OCI-LY1 (cell line): ENCODE measurements around the gene OIT3.

Experiments used
- H2AFZ ChIP-seq: fragments of 200-600 bp; sonication (generic), shearing (Covaris generic); 2 replicates; pipeline ENCODE4 v1.6.0; 2014; ENCODE audit warnings: antibody characterized with exemption, mild to moderate bottlenecking, low read length
- H3F3A ChIP-seq: fragments of 200-600 bp; sonication (generic), shearing (Covaris generic); 2 replicates; pipeline ENCODE4 v1.6.0; 2014; ENCODE audit warnings: mild to moderate bottlenecking, antibody characterized with exemption, low read length, moderate library complexity; ENCODE audit not compliant: insufficient read depth
- H3K27ac ChIP-seq: fragments of 200-600 bp; sonication (generic); 2 replicates; pipeline ENCODE4 v1.5.1; 2014; ENCODE audit warnings: low read length, mixed run types, mild to moderate bottlenecking, low read depth; ENCODE audit not compliant: poor library complexity, severe bottlenecking
- H3K27me3 ChIP-seq: fragments of 200-600 bp; sonication (generic); 2 replicates; pipeline ENCODE4 v1.6.0; 2014; ENCODE audit warnings: antibody characterized with exemption, mild to moderate bottlenecking, low read length, moderate library complexity; ENCODE audit not compliant: insufficient read depth
- H3K36me3 ChIP-seq: fragments of 200-600 bp; sonication (generic); 2 replicates; pipeline ENCODE4 v1.6.1; 2014; ENCODE audit warnings: mild to moderate bottlenecking, antibody characterized with exemption, low read length, moderate library complexity, mixed read lengths; ENCODE audit not compliant: insufficient read depth
- H3K4me1 ChIP-seq: fragments of 200-600 bp; sonication (generic); 2 replicates; pipeline ENCODE4 v1.5.1; 2014; ENCODE audit warnings: mild to moderate bottlenecking, low read length, moderate library complexity; ENCODE audit not compliant: insufficient read depth, severe bottlenecking
- H3K4me2 ChIP-seq: fragments of 200-600 bp; sonication (generic), shearing (Covaris generic); 2 replicates; pipeline ENCODE4 v1.6.1; 2014; ENCODE audit warnings: low read length
- H3K4me3 ChIP-seq: fragments of 200-600 bp; sonication (generic); 2 replicates; pipeline ENCODE4 v1.5.1; 2014; ENCODE audit warnings: low read length, low read depth, mild to moderate bottlenecking, mixed read lengths; ENCODE audit not compliant: poor library complexity, severe bottlenecking
- H3K79me2 ChIP-seq: fragments of 200-600 bp; shearing (Covaris generic); 2 replicates; pipeline ENCODE4 v1.6.1; 2016; ENCODE audit warnings: mixed run types, low read length, mixed read lengths; ENCODE audit not compliant: insufficient read depth
- H3K9ac ChIP-seq: fragments of 200-600 bp; sonication (generic), shearing (Covaris generic); 2 replicates; pipeline ENCODE4 v1.6.1; 2014; ENCODE audit warnings: mild to moderate bottlenecking, low read length, mixed read lengths
- H3K9me2 ChIP-seq: fragments of 200-600 bp; sonication (generic), shearing (Covaris generic); 2 replicates; pipeline ENCODE4 v1.6.1; 2014; ENCODE audit warnings: low read depth, mild to moderate bottlenecking, low read length, mixed read lengths
- H3K9me3 ChIP-seq: fragments of 200-600 bp; shearing (Covaris generic); 2 replicates; pipeline ENCODE4 v1.6.1; 2014; ENCODE audit warnings: low read length, mixed read lengths
- H4K20me1 ChIP-seq: fragments of 200-600 bp; sonication (generic), shearing (Covaris generic); 2 replicates; pipeline ENCODE4 v1.6.0; 2016; ENCODE audit warnings: mild to moderate bottlenecking, low read length; ENCODE audit not compliant: insufficient read depth
- EZH2 ChIP-seq: fragments of 200-600 bp; sonication (generic), shearing (Covaris generic); IDR thresholded peaks from 2 replicates; pipeline ENCODE4 v1.8.0; 2017; ENCODE audit warnings: borderline replicate concordance, mixed run types, mild to moderate bottlenecking, antibody characterized with exemption, low read length, moderate library complexity, mixed read lengths
- TF ChIP-seq, protein P1 (sequence below): fragments of 200-600 bp; sonication (generic), shearing (Covaris generic); IDR thresholded peaks from 2 replicates; pipeline ENCODE4 v1.5.1; 2017; ENCODE audit warnings: mild to moderate bottlenecking, antibody characterized with exemption, low read length, moderate library complexity, mixed read lengths

The OIT3 gene

GRCh38 chr10:72932259-72933015, 38.9 kb downstream of the OIT3 start:
- no peaks in the 10 kb centered on the region for H3F3A ChIP-seq
- no peaks in the 10 kb centered on the region; the same call in 1 of the 2 replicates for H3K27me3 ChIP-seq
- no peak overlapping the region for H3K4me3 ChIP-seq
- H3K9me2 ChIP-seq, result no peaks in the 10 kb centered on the region
- no peaks in the 10 kb centered on the region for H3K9me3 ChIP-seq
- no peak overlapping the region for H3K27ac ChIP-seq
- H3K9ac ChIP-seq, result no peak overlapping the region
- no peaks in the 10 kb centered on the region for H3K36me3 ChIP-seq
- no peak for TF ChIP-seq EZH2
- TF ChIP-seq, protein P1, sequence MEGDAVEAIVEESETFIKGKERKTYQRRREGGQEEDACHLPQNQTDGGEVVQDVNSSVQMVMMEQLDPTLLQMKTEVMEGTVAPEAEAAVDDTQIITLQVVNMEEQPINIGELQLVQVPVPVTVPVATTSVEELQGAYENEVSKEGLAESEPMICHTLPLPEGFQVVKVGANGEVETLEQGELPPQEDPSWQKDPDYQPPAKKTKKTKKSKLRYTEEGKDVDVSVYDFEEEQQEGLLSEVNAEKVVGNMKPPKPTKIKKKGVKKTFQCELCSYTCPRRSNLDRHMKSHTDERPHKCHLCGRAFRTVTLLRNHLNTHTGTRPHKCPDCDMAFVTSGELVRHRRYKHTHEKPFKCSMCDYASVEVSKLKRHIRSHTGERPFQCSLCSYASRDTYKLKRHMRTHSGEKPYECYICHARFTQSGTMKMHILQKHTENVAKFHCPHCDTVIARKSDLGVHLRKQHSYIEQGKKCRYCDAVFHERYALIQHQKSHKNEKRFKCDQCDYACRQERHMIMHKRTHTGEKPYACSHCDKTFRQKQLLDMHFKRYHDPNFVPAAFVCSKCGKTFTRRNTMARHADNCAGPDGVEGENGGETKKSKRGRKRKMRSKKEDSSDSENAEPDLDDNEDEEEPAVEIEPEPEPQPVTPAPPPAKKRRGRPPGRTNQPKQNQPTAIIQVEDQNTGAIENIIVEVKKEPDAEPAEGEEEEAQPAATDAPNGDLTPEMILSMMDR, result no peak
- no peaks in the 10 kb centered on the region for H3K79me2 ChIP-seq
- H3K4me1 ChIP-seq, result no peaks in the 10 kb centered on the region
- no peak overlapping the region for H3K4me2 ChIP-seq
- H2AFZ ChIP-seq, result no peak overlapping the region
- no peaks in the 10 kb centered on the region for H4K20me1 ChIP-seq

DNA sequence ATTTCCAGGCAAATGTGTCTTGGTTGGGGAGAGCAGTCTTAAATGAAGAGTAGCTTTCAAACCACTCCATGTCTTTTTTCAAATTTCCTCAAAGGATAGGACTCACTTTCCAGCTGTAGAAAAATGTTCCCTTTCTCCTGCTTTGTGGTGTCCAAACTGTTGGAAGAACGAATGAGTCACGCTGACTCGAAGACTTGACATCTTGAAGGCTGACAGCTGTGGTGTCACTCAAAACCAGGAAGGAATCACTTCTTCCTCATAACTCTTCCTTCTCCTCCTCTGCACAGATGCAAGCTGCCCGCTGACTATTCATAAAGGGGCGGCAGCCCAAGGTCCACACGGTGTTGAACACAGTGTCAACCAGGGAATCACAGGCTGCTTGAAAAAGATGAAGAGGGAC, 41.8 kb downstream of the OIT3 start:
- Histone ChIP-seq H2AFZ (no peak overlapping the region), H3F3A (no peaks in the 10 kb centered on the region), H3K36me3 (no peaks in the 10 kb centered on the region)

GRCh38 chr10:72943498-72944234, 50.1 kb downstream of the OIT3 start:
- no peak overlapping the region for H3K4me3 ChIP-seq
- no peaks in the 10 kb centered on the region for H3K9me3 ChIP-seq
- H3K27me3 ChIP-seq, result no peaks in the 10 kb centered on the region
- H4K20me1 ChIP-seq, result no peaks in the 10 kb centered on the region
- H2AFZ ChIP-seq, result no peak overlapping the region
- no peaks in the 10 kb centered on the region for H3K9me2 ChIP-seq
- no peak overlapping the region for H3K9ac ChIP-seq
- H3K27ac ChIP-seq, result no peak overlapping the region
- H3K36me3 ChIP-seq, result no peaks in the 10 kb centered on the region
- H3K4me2 ChIP-seq, result no peak overlapping the region
- TF ChIP-seq EZH2, result no peak
- TF ChIP-seq, protein P1, result no peak
- H3F3A ChIP-seq, result no peaks in the 10 kb centered on the region
- H3K4me1 ChIP-seq, result no peaks in the 10 kb centered on the region
- no peaks in the 10 kb centered on the region for H3K79me2 ChIP-seq

More for the DNA sequence above, 41.8 kb downstream of the OIT3 start:
- no peaks in the 10 kb centered on the region for H4K20me1 ChIP-seq
- H3K4me3 ChIP-seq, result no peak overlapping the region
- no peak overlapping the region for H3K4me2 ChIP-seq
- no peak for TF ChIP-seq EZH2
- TF ChIP-seq, protein P1, result no peak
- H3K9me3 ChIP-seq, result no peaks in the 10 kb centered on the region
- no peaks in the 10 kb centered on the region for H3K4me1 ChIP-seq
- no peaks in the 10 kb centered on the region for H3K9me2 ChIP-seq
- no peaks in the 10 kb centered on the region for H3K27me3 ChIP-seq
- no peak overlapping the region for H3K27ac ChIP-seq
- no peak overlapping the region for H3K9ac ChIP-seq
- H3K79me2 ChIP-seq, result no peaks in the 10 kb centered on the region
